Measurements from ENCODE around the gene OGN.

The OGN gene

GRCh38 chr9:92438900-92439526 is 34.6 kb upstream of the OGN start:
- DNase-seq, result no peak
- Histone ChIP-seq H3K36me3 (no peaks in the 10 kb centered on the region), H3K9me3 (ENCODE audit: severe bottlenecking) (no peaks in the 10 kb centered on the region), H3K27me3 (ENCODE audit: insufficient read depth, low read depth, severe bottlenecking) (no peaks in the 10 kb centered on the region), H3K27ac (no peak overlapping the region), H3K4me3 (ENCODE audit: low read depth, low read length) (no peak overlapping the region)
- no peak for TF ChIP-seq CTCF (IDR thresholded peaks at IDR 0.05; ENCODE audit: low read depth, low read length)

DNA sequence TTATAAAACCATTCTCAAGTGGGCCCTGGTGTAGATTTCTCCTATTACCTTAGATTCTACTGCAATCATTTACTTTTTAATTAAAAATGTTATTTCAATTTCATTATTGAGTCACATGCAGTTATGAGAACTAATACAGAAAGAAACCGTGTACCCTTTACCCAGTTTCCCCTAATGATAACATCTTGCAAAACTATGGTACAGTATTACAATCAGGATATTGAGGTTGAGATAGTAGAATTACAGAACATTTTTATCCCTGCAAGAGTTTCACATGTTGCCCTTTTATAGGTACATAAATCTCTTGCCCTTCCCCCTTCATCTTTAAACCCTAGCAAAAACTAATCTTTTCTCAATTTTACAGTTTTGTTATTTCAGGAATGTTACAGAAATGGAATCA is 30.9 kb upstream of the OGN start:
- no peaks in the 10 kb centered on the region for H3K27me3 ChIP-seq (ENCODE audit: insufficient read depth, low read depth, severe bottlenecking)
- TF ChIP-seq CTCF (IDR thresholded peaks at IDR 0.05; ENCODE audit: low read depth, low read length), result no peak
- H3K27ac ChIP-seq, result no peak overlapping the region
- no peak overlapping the region for H3K4me3 ChIP-seq (ENCODE audit: low read depth, low read length)
- H3K36me3 ChIP-seq, result no peaks in the 10 kb centered on the region
- no peak for DNase-seq
- H3K9me3 ChIP-seq (ENCODE audit: severe bottlenecking), result no peaks in the 10 kb centered on the region

- DNase-seq, result no peak
These were observed 28.7 kb upstream of the OGN start for GRCh38 chr9:92432972-92433548.

DNA sequence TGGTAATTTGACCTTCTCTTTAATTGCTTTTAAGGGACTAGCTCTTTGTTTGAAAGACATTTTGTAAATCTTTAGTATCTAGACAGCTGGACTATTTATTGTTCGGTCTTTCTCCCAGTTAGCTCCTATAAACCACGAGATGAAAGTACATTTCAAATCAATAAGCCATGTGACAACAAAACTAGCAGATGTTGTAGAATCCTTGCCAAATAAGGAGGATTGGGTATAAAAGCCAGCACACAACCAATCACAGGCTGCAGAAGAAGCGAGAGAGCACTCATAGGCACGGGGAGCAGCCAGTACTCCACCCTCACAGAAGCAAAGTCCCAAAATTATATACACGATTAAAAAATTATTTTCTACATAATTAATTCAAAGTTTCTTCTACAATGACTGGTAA is 28.0 kb upstream of the OGN start:
- H3K4me3 ChIP-seq (ENCODE audit: low read depth, low read length), result no peak overlapping the region
- no peak for TF ChIP-seq CTCF (IDR thresholded peaks at IDR 0.05; ENCODE audit: low read depth, low read length)
- H3K27me3 ChIP-seq (ENCODE audit: insufficient read depth, low read depth, severe bottlenecking), result no peaks in the 10 kb centered on the region
- no peaks in the 10 kb centered on the region for H3K9me3 ChIP-seq (ENCODE audit: severe bottlenecking)
- no peaks in the 10 kb centered on the region for H3K36me3 ChIP-seq
- no peak for DNase-seq
- no peak overlapping the region for H3K27ac ChIP-seq

More at GRCh38 chr9:92432972-92433548, 28.7 kb upstream of the OGN start:
- H3K9me3 ChIP-seq (ENCODE audit: severe bottlenecking), result no peaks in the 10 kb centered on the region
- no peaks in the 10 kb centered on the region for H3K27me3 ChIP-seq (ENCODE audit: insufficient read depth, low read depth, severe bottlenecking)
- no peak for TF ChIP-seq CTCF (IDR thresholded peaks at IDR 0.05; ENCODE audit: low read depth, low read length)
- no peaks in the 10 kb centered on the region for H3K36me3 ChIP-seq
- H3K27ac ChIP-seq, result no peak overlapping the region
- no peak overlapping the region for H3K4me3 ChIP-seq (ENCODE audit: low read depth, low read length)

GRCh38 chr9:92429836-92430235 is 25.5 kb upstream of the OGN start:
- TF ChIP-seq CTCF (IDR thresholded peaks at IDR 0.05; ENCODE audit: low read depth, low read length), result no peak
- no peaks in the 10 kb centered on the region for H3K36me3 ChIP-seq
- no peak for DNase-seq
- H3K4me3 ChIP-seq (ENCODE audit: low read depth, low read length), result no peak overlapping the region
- no peaks in the 10 kb centered on the region for H3K9me3 ChIP-seq (ENCODE audit: severe bottlenecking)
- H3K27ac ChIP-seq, result no peak overlapping the region
- no peaks in the 10 kb centered on the region for H3K27me3 ChIP-seq (ENCODE audit: insufficient read depth, low read depth, severe bottlenecking)

Measured in WERI-Rb-1 (cell line).